ENCODE measurements around the gene UQCR10.

GRCh38 chr22:29816539-29816938 is 49.4 kb downstream of the UQCR10 start:
- TF ChIP-seq CTCF (IDR thresholded peaks at IDR 0.05) (no peak), POLR2A (IDR thresholded peaks at IDR 0.05) (no peak)

All from heart left ventricle (tissue), 13 donors.